T-helper 1 cell treated with Interleukin-12 subunit alpha and Interleukin-12 subunit beta and Interleukin-4 antibody, amounts not matched to agents 30 μg/mL and 1 μg/mL, for 36 hours (primary cell): ENCODE measurements around the gene MCEE.

Source experiments
- H3K27ac Mint-ChIP-seq: one replicate; pipeline ENCODE4 v1.8.0; 2021; ENCODE audit warnings: mild to moderate bottlenecking, mixed read lengths
- H3K27me3 Mint-ChIP-seq: one replicate; pipeline ENCODE4 v1.8.0; 2021; ENCODE audit warnings: low read depth, mixed read lengths
- H3K36me3 Mint-ChIP-seq: one replicate; pipeline ENCODE4 v1.8.0; 2021; ENCODE audit warnings: low read depth, mixed read lengths
- H3K4me1 Mint-ChIP-seq: one replicate; pipeline ENCODE4 v1.8.0; 2021; ENCODE audit warnings: low read depth, mixed read lengths
- H3K4me3 Mint-ChIP-seq: one replicate; pipeline ENCODE4 v1.8.0; 2021; ENCODE audit warnings: mild to moderate bottlenecking, moderate library complexity, mixed read lengths
- H3K9me3 Mint-ChIP-seq: one replicate; pipeline ENCODE4 v1.8.0; 2021; ENCODE audit warnings: mixed read lengths

Gene MCEE

DNA sequence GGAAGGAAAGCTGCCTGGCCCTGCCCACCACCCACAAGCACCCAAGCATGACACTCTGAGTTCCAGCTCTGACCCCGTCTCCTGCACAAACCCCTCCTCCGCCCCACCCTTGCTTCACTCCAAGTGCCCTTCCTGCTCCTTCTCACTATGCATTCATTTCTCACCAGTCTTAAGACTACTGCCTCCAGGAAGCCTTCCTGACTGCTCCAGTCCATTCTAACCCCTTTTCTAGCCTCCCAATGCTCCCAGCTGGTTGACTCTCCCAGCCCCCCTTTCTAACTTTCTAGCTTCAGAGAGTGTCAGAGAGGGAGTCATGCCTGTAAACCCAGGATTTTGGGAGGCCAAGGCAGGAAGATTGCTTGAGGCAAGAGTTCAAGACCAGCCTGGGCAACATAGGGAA lies 69.8 kb downstream of the MCEE start:
- Mint-ChIP-seq H3K27ac (no peak overlapping the region), H3K4me1 (no peaks in the 10 kb centered on the region), H3K27me3 (peaks cover 22% of the 10 kb centered on the region), H3K4me3 (no peak overlapping the region), H3K9me3 (no peaks in the 10 kb centered on the region), H3K36me3 (no peaks in the 10 kb centered on the region)
